HTR-8/SVneo (cell line): ENCODE results near the gene THADA.

Experiments used
- DNase-seq: peaks from one replicate; pipeline ENCODE4 v3.0.0; 2011; ENCODE audit warnings: low spot score, mixed read lengths; ENCODE audit not compliant: insufficient read length
- FAIRE-seq: peaks from 2 replicates; lab custom pipeline; 2011; peaks lifted over from hg19 to GRCh38; lab: Jason Lieb, UNC

The THADA gene

DNA sequence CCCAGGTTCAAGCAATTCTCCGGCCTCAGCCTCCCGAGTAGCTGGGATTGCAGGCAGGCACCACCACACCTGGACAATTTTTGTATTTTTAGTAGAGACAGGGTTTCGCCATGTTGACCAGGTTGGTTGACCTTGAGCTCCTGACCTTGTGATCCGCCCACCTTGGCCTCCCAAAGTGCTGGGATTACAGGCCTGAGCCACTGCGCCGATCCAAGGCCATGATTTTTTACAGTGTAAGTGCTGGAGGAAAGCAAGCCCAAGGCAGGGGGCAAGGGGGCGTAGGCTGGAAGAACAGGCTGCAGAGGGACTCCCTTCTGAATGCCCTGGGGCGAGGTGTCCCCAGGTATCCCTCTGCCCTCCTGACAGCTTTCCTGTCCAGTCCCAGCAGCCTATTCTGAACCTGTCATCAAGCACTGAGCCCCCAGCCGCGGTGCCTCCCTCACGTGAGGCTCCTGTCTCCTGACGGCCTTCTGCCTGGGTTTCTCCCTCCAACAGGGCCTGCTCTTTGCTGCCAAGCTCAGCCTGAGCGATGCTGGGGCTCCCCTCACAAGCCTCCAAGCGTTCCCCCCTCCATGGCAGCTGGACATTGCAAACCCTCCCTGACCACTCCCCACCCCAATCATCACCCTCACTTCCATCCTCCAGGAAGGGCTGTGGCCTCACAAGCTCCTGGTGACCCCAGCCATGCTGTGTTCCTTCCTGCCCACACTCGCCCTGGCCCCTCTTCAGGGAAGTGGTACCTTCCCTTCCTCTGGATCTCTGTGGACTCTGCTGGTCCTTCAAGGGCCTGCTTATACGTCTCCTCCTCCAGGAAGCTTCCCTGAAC lies 407.1 kb downstream of the THADA start:
- DNase-seq (no peak), FAIRE-seq (no peak)

DNA sequence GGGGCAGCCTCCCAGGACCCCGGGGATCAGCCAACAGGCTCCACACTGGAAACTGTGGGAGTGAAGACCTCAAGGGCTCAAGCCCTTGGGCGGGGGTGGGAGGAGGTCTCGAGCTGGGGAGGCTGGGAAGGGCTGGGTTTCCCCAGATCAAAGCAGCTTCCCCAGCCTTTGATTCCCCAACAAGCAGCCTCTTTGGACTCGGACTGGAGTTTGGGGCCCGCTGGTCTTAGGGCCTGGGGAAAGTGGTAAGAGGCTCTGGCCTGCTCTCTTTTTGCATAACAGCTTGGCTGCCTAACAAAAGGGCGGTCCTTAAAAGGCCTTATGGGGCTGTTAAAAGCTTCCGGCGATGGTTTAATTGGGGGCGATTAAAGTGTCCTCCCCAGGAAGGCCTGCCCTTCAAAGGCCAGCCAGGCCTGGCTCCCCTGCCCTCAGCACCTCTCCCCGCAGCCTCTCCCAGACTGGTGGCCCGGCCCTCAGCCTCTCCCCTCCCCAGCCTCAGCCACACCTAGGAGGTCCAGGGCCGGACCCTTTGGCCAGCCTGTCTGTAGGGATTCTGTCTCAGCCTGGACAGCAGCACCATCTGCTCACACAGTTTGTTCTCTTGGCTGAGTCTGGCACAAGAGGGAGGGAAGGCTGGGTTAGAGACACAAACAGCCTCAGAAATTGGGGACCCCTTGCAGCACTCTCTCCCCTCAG lies 409.0 kb downstream of the THADA start:
- DNase-seq (no peak), FAIRE-seq (no peak)

DNA sequence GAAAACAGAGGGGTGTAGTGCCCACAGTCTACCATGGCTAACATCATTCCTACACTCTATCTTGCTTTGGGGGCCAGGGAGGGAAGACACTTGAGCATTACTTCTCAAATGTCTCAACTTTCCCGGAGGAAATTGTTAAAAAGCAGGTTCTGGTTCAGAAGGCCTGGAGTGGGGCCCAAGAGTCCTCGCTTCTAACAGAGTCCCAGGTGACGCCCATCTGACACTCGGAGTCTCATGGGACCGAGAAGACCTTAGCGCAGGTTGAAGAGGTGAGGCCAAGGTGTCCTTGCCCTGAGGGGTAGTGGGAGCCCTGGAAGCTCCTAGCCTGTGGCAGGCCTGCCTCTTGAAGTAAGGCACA lies 409.5 kb downstream of the THADA start:
- no peak for DNase-seq
- no peak for FAIRE-seq

DNA sequence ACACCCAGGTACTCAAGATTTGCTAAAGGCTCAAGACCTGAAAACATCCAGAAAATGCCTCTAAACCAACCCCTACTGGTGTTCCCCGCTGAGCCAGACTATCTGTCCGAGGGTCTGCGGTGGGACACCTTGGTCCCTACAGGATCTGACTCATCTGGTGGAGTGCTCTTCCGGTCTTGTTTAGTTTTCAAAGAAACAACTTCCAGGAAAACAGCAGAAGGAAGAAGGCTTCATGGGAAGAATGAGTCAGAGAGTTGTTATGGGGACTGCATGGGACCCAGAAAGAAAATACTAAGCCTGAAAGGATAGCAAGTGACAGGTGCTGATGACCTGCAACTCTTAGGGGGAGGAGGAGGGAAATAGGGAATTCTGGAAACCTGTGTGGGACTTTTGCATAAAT lies 410.7 kb downstream of the THADA start:
- FAIRE-seq (no peak), DNase-seq (no peak)

DNA sequence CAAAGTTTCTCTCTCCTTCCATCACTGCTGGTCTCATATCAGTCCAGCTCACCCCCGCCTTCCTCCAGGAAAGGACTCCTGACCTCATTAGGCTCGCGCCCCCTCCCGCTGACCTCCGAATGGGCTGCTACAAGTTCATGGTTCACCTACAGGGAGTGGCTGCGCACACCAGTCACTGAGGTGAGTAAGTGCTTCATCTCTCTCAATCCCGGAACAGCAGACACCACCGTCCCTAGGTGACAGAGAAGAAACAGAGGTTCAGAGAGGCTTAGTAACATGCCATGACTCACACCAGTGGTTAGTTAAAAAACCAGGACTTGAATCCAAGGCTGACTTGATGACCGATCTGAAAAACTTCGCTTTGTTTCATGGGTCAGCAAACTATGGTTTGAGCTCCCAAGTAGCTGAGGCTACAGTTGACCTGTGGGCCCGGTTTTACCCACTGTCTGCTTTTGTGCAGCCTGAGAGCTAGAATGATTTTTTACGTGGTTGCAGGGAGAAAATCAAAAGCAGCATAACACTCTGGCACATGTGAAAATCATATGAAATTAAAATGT lies 411.4 kb downstream of the THADA start:
- DNase-seq (no peak), FAIRE-seq (no peak)

DNA sequence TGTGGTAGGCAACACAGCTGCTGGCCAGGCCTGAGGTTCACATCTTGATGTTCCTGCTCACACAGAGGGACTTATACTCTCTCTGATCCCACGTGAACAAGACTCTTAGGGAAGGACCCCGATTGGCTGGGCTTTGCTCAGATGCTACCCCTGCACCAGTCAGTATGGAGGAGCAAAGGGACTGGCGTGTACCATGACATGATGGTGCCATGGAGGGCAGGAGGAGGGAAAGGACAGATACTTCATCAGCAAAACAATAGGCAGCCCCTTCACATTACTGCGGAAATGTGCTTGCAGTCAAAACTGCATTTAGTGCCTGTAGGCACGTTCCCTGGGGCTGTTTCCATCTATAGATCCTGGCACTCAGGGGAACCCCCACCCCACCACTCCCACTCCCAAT lies 412.1 kb downstream of the THADA start:
- FAIRE-seq: no peak

DNA sequence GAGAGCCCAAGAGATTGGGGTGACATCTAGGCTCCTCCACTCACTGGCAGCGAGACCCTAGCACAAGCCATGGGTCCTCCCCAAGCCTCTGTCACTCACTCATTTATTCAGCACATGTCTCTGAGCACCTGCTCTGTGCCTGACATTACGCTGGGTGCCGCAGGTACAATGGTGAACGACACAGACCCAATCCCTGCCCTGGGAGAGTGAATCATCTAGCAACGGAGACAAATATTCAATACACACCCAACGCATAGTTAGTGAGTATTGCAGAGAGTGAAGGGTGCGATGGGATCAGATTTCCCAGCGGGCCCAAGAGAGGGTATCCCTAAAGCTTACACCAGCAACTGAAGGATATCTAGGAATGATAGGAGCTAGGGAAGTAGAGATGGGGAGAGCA lies 414.9 kb downstream of the THADA start:
- FAIRE-seq (no peak), DNase-seq (no peak)

More for the DNA sequence above, 412.1 kb downstream of the THADA start:
- DNase-seq: no peak
